ENCODE results near the gene TMEM109.
A peak's percentile ranks its signal among the peaks of the same experiment; 100 is the strongest.

DNA sequence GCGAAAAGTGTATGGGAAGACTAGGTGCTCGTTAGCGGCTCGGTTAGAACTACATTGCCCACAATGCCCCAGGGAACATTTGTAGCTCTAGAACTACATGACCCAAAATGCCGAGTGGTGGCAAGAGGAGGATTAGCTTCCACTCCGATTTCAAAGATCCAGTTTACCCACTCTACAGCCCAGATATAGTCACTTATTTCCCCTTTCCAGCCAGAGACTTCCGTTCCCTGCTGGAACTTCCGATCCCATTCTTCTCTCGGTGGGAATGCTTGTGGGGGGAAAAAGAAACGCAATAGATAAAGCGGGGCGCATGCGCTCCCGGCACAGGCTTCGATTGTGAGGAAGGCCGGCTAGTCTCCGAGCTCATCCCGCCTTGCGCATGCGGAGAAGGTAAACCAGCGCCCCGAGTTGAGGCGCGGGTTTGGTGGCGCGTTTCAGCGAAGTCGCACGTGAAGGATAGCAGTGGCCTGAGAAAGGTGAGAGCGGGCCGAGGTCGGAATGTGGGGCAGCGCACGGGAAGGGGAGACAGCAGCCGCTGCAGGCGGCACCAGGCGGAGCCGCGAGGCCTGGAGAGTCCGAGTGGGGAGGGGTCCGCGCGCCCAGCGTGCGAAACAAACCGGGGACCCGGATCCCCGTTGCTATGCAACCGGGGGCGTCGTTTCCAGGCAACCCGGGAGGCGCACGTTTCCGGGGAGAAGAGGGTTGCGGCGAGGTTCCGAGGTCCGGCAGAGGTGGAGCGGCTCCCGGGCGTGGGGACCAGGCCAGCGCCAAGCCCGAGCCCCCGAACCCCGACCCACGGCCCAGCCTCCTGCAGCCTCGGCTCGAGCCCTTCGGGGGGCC, at the start of gene TMEM109:
- TF ChIP-seq, protein P1, sequence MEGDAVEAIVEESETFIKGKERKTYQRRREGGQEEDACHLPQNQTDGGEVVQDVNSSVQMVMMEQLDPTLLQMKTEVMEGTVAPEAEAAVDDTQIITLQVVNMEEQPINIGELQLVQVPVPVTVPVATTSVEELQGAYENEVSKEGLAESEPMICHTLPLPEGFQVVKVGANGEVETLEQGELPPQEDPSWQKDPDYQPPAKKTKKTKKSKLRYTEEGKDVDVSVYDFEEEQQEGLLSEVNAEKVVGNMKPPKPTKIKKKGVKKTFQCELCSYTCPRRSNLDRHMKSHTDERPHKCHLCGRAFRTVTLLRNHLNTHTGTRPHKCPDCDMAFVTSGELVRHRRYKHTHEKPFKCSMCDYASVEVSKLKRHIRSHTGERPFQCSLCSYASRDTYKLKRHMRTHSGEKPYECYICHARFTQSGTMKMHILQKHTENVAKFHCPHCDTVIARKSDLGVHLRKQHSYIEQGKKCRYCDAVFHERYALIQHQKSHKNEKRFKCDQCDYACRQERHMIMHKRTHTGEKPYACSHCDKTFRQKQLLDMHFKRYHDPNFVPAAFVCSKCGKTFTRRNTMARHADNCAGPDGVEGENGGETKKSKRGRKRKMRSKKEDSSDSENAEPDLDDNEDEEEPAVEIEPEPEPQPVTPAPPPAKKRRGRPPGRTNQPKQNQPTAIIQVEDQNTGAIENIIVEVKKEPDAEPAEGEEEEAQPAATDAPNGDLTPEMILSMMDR (IDR thresholded peaks at IDR 0.05): peak in 2 of 5 experiments; percentile 24 to 40
- TF ChIP-seq POLR2A (IDR thresholded peaks at IDR 0.05) (peak; percentile 51), POLR2AphosphoS5 (IDR thresholded peaks at IDR 0.05) (peak in 2 of 3 donors; percentile 60 to 65), EP300 (IDR thresholded peaks at IDR 0.05; ENCODE audit: low read depth) (no peak)
